ENCODE data around the gene FRMPD2. TPM values are rescaled to one million over a fixed set of nuclear protein-coding genes. Genes with fewer than 3 reads are reported as not detected.

FRMPD2 gene
- total and polyA plus RNA-seq, 2 of the 4 experiments (the other 2 are of a cell fraction): 0.18 TPM; not detected in 1

DNA sequence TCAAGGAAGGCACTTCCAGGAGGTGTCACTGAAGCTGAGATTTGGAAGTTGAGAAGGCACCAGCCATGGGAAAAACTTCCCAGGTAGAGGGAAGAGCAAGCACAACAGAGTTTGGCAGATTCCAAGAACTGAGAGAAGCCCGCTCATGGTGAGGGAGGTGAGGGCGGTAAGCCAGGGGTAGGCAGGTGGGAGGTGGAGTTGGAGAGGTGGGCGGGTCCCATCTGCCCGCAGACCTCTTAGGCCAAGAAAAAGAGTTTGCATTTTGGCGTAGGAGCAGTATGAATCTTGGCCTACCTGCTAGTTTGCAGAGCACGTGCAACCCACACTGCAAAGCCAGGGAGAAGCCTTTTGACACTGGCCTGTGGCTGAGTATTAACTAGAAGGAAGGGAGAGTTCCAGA, 18.8 kb downstream of the FRMPD2 start:
- POLR2A ChIA-PET (ENCODE audit: unreplicated experiment): no interaction called here
- no peak for ATAC-seq (ENCODE audit: low read depth)
- no TSS peak for BruUV-seq (replicated peaks)

More for the DNA sequence above, 18.8 kb downstream of the FRMPD2 start:
- H3K9me1 ChIP-seq (ENCODE audit: insufficient read depth, low read length): no peaks in the 10 kb centered on the region
- dilution Hi-C loops (cut with HindIII; ENCODE audit: low sequenced_read_pairs, unreplicated experiment) (no loop called here), intact Hi-C loops (cut with micrococcal nuclease) (no loop called here), in situ Hi-C loops (cut with MboI; ENCODE audit: low sequenced_read_pairs) (no loop called here)
- CTCF ChIA-PET: no interaction called here
- no peak overlapping the region for H4K91ac ChIP-seq (ENCODE audit: insufficient read depth, low read depth, low read length)
- H3K27ac ChIP-seq (ENCODE audit: insufficient read depth, low read length): no peak overlapping the region
- H3K36me3 ChIP-seq (ENCODE audit: control insufficient read depth, insufficient read depth, low read length): no peaks in the 10 kb centered on the region
- no peak overlapping the region for H2BK5ac ChIP-seq (ENCODE audit: low read depth, low read length, poor library complexity, severe bottlenecking)
- WGBS, 2 experiments (ENCODE audit: extremely low coverage in 2 of 2, insufficient read length in 1 of 2): no CpG with 5 or more reads among the region's 6 CpGs
- H3K27me3 ChIP-seq (ENCODE audit: control insufficient read depth, insufficient read depth, low read length): peaks cover 10% of the 10 kb centered on the region
- H3K9me3 ChIP-seq (ENCODE audit: control insufficient read depth, insufficient read depth, low read length): no peaks in the 10 kb centered on the region
- no peak overlapping the region for H4K5ac ChIP-seq (ENCODE audit: low read depth, low read length)
- H2AK9ac ChIP-seq (replicated peaks; ENCODE audit: low read depth, low read length, poor library complexity): no peak overlapping the region
- DNase-seq: no peak
- H3K4me2 ChIP-seq (ENCODE audit: low read depth, low read length): no peak overlapping the region
- H3K4me1 ChIP-seq (ENCODE audit: control insufficient read depth, insufficient read depth, low read length): peaks cover 3% of the 10 kb centered on the region; the same call in 1 of the 2 replicates
- H2AFZ ChIP-seq (replicated peaks; ENCODE audit: low read length, poor library complexity): no peak overlapping the region
- no peaks in the 10 kb centered on the region for H3K79me1 ChIP-seq (ENCODE audit: low read depth in 1 of 2, low read length in 2 of 2)
- no peak overlapping the region for H2BK120ac ChIP-seq (ENCODE audit: low read depth, low read length)
- H2BK15ac ChIP-seq (ENCODE audit: low read depth, low read length): no peak overlapping the region
- no peak overlapping the region for H4K8ac ChIP-seq (ENCODE audit: low read depth in 2 of 2, low read length in 2 of 2)
- H2AK5ac ChIP-seq (ENCODE audit: low read depth, low read length): no peak overlapping the region
- no peak overlapping the region for H3K56ac ChIP-seq (ENCODE audit: extremely low read depth, insufficient read depth, low read length)
- no peak overlapping the region for H2BK20ac ChIP-seq (ENCODE audit: low read depth, low read length)
- no peak overlapping the region for H3K9ac ChIP-seq (ENCODE audit: low read depth, low read length)
- H3K14ac ChIP-seq (replicated peaks; ENCODE audit: low read depth, low read length): no peak overlapping the region
- H3K23ac ChIP-seq (ENCODE audit: low read depth, low read length): no peak overlapping the region
- no peak overlapping the region for H3K4me3 ChIP-seq (ENCODE audit: insufficient read depth, low read depth, low read length)
- TF ChIP-seq POLR2A (IDR thresholded peaks at IDR 0.05; ENCODE audit: low read depth, low read length): no peak
- H3K4ac ChIP-seq (ENCODE audit: low read depth, low read length): no peak overlapping the region
- no peak overlapping the region for H3K18ac ChIP-seq (ENCODE audit: low read depth, low read length)
- H4K20me1 ChIP-seq (ENCODE audit: insufficient read depth, low read length): no peaks in the 10 kb centered on the region
